Transverse colon (tissue), 4 donors: Measurements from ENCODE around the gene NEDD4L. TPM values are rescaled to one million over a fixed set of nuclear protein-coding genes. Genes with fewer than 3 reads are reported as not detected.

ENCODE experiments used
- DNase-seq: peaks from one replicate; pipeline ENCODE4 v3.0.0-alpha.2; 2019
- H3K27ac ChIP-seq, 4 donors: fragments of 200-600 bp; sonication (generic); 2 replicates each; pipeline ENCODE4 v1.5.1; 2016 to 2018; ENCODE audit warnings: inconsistent platforms in 4 of 4
- H3K27me3 ChIP-seq: fragments of 200-600 bp; sonication (generic); 2 replicates; pipeline ENCODE4 v1.5.1; 2017; ENCODE audit warnings: inconsistent platforms
- H3K36me3 ChIP-seq, 4 donors: fragments of 200-600 bp; sonication (generic); 2 replicates each; pipeline ENCODE4 v1.5.1; 2017 to 2019; ENCODE audit warnings: inconsistent platforms in 4 of 4
- H3K4me1 ChIP-seq, 4 donors: fragments of 200-600 bp; sonication (generic); 2 replicates each; pipeline ENCODE4 v1.5.1; 2017 to 2020; ENCODE audit warnings: inconsistent platforms in 4 of 4
- H3K4me3 ChIP-seq, 4 donors: fragments of 200-600 bp; sonication (generic); 1 replicate in 1 of 4; 2 replicates in 3 of 4; pipeline versions ENCODE4 v1.5.1 to v1.6.1; 2017 to 2019; ENCODE audit warnings: inconsistent platforms in 4 of 4
- H3K9me3 ChIP-seq, 2 donors: fragments of 200-600 bp; sonication (generic); 2 replicates each; pipeline ENCODE4 v1.5.1; 2017 to 2019; ENCODE audit warnings: inconsistent platforms in 2 of 2
- EP300 ChIP-seq: sonication (generic); formaldehyde crosslinking; IDR thresholded peaks from one replicate; pipeline ENCODE4 v1.6.1; 2017; ENCODE audit warnings: antibody characterized with exemption, low read depth
- POLR2A ChIP-seq: fragments of 450-650 bp; IDR thresholded peaks from one replicate; pipeline ENCODE4 v1.6.1; 2016; ENCODE audit warnings: antibody characterized with exemption, mild to moderate bottlenecking, moderate library complexity
- POLR2AphosphoS5 ChIP-seq, 3 donors: sonication (generic); formaldehyde crosslinking; IDR thresholded peaks; one replicate each; pipeline ENCODE4 v1.6.1; 2016; ENCODE audit warnings: antibody characterized with exemption in 3 of 3
- WGBS, 2 donors: methylation state at CpG; one replicate each; pipeline ENCODE4 v1.1.5; 2018; ENCODE audit warnings: low coverage in 1 of 2; 5-methylcytosine and 5-hydroxymethylcytosine counted together
- in situ Hi-C, 4 donors: fragments of 200-750 bp; cut with MboI; loops; one replicate each; pipeline versions ENCODE4 v1.15.0 to v1.15.1; 2017; ENCODE audit warnings: low sequenced_read_pairs in 3 of 4, low pct_ligation_motif_present in 1 of 4, low pct_unique_long_range_greater_than_20kb in 1 of 4
- intact Hi-C: fragments of 100-400 bp; cut with DNase I; formaldehyde crosslinking; loops from one replicate; pipeline ENCODE4 v1.15.1; 2023; ENCODE audit warnings: low total_unique reads
- total RNA-seq, 4 donors: library from RNA; depleted of rRNA; stranded (reverse); fragments of >200 nt; gene quantifications; one replicate each; pipeline ENCODE4 v1.1.0, GENCODE V29; 2016
- TF ChIP-seq, protein P1 (sequence below), 5 experiments: fragments of 200-600 bp in 3 of 5; fragments of 450-650 bp in 2 of 5; sonication (generic) in 3 of 5; IDR thresholded peaks; 1 replicate in 2 of 5; 2 replicates in 3 of 5; pipeline ENCODE4 v1.5.1; 2016 to 2017; ENCODE audit warnings: antibody characterized with exemption in 5 of 5, inconsistent platforms in 3 of 5, mild to moderate bottlenecking in 2 of 5, moderate library complexity in 1 of 5

Gene NEDD4L
- total RNA-seq, 4 donors from 2014 or later = 217 to 773 (median 305) TPM

- WGBS, 2 donors = 65 to 69% methylated on average over 6 of the region's 6 CpGs
- H3K9me3 ChIP-seq = no peaks in the 10 kb centered on the region
- peaks cover 0 to 19% (median 4%) of the 10 kb centered on the region in 4 donors for H3K4me1 ChIP-seq
- intact Hi-C loops (no loop called here), in situ Hi-C loops (no loop called here)
- no peaks in the 10 kb centered on the region for H3K36me3 ChIP-seq
- no peaks in the 10 kb centered on the region for H3K27me3 ChIP-seq
- DNase-seq = no peak
- TF ChIP-seq, protein P1, sequence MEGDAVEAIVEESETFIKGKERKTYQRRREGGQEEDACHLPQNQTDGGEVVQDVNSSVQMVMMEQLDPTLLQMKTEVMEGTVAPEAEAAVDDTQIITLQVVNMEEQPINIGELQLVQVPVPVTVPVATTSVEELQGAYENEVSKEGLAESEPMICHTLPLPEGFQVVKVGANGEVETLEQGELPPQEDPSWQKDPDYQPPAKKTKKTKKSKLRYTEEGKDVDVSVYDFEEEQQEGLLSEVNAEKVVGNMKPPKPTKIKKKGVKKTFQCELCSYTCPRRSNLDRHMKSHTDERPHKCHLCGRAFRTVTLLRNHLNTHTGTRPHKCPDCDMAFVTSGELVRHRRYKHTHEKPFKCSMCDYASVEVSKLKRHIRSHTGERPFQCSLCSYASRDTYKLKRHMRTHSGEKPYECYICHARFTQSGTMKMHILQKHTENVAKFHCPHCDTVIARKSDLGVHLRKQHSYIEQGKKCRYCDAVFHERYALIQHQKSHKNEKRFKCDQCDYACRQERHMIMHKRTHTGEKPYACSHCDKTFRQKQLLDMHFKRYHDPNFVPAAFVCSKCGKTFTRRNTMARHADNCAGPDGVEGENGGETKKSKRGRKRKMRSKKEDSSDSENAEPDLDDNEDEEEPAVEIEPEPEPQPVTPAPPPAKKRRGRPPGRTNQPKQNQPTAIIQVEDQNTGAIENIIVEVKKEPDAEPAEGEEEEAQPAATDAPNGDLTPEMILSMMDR (IDR thresholded peaks at IDR 0.05) = no peak
- no peak for TF ChIP-seq POLR2A
- no peak for TF ChIP-seq EP300
- no peak for TF ChIP-seq POLR2AphosphoS5 (IDR thresholded peaks at IDR 0.05)
- H3K27ac ChIP-seq = peak overlapping the region in 2 of 4 donors; percentile 26 to 42
- no peak overlapping the region for H3K4me3 ChIP-seq
Observed at GRCh38 chr18:58252166-58252565, 208.1 kb downstream of the NEDD4L start.

GRCh38 chr18:58253318-58253717, 209.3 kb downstream of the NEDD4L start:
- Histone ChIP-seq H3K27me3 (no peaks in the 10 kb centered on the region), H3K4me1 (peaks cover 0 to 9% (median 0%) of the 10 kb centered on the region in 4 donors), H3K27ac (peak overlapping the region in 1 of 4 donors; percentile 27), H3K36me3 (no peaks in the 10 kb centered on the region), H3K9me3 (no peaks in the 10 kb centered on the region), H3K4me3 (no peak overlapping the region)
- 90 to 95% methylated on average over 2 of the region's 2 CpGs for WGBS, 2 donors
- intact Hi-C loops (no loop called here), in situ Hi-C loops (no loop called here)
- DNase-seq = no peak
- no peak for TF ChIP-seq POLR2AphosphoS5 (IDR thresholded peaks at IDR 0.05)
- TF ChIP-seq, protein P1 (IDR thresholded peaks at IDR 0.05) = no peak
- TF ChIP-seq POLR2A = no peak
- TF ChIP-seq EP300 = no peak

- H3K4me1 ChIP-seq = peaks cover 0 to 9% (median 0%) of the 10 kb centered on the region in 4 donors
- WGBS, 2 donors = 93 to 100% methylated on average over 1 of the region's 1 CpG
- in situ Hi-C loops = no loop called here
Observed at GRCh38 chr18:58253871-58254270, 209.8 kb downstream of the NEDD4L start.

DNA sequence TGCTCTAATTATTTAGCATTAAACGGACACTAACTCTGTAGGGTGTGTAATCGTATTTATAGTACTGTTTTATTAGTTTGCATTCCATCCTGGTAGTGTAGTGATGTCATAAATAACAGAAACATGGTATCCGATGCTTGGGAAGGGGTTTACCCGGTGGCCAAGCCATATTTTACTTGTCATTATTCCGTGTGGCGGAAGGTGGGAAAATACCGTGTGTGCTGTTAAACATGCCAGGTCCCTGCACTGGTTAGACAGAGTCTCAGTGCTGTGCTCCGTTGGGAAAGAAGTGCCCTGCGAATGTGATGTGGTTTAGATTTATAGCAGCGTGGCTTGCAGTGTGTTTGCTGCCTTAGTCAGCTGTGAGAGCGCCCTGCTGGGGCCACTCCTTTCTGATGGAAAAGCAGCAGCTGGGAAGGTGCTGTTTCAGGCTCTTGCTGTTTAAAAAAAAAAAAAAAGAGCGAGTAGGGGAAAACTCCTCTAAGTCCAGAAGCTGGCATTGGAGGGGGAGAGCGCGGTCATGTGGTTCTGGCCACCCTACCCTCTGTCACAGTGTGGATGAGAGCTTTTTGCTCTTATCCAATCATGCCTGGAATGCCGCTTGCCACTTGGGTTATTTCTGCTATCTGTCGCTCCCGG, 211.0 kb downstream of the NEDD4L start:
- DNase-seq = no peak
- intact Hi-C loops = no loop called here
- Histone ChIP-seq H3K36me3 (no peaks in the 10 kb centered on the region), H3K27ac (peak overlapping the region; percentile 14 to 62 (median 36)), H3K4me3 (no peak overlapping the region), H3K27me3 (no peaks in the 10 kb centered on the region), H3K9me3 (no peaks in the 10 kb centered on the region), H3K4me1 (peaks cover 0 to 6% (median 0%) of the 10 kb centered on the region in 4 donors)
- in situ Hi-C loops = no loop called here
- 77 to 91% methylated on average over 6 to 17 of the region's 17 CpGs for WGBS, 2 donors
- TF ChIP-seq, protein P1 (IDR thresholded peaks at IDR 0.05) = no peak
- TF ChIP-seq POLR2AphosphoS5 (IDR thresholded peaks at IDR 0.05) (peak in 1 of 3 donors; percentile 13), POLR2A (no peak), EP300 (no peak)

More at GRCh38 chr18:58253871-58254270, 209.8 kb downstream of the NEDD4L start:
- no peak for TF ChIP-seq POLR2A
- TF ChIP-seq POLR2AphosphoS5 (IDR thresholded peaks at IDR 0.05) = no peak
- TF ChIP-seq, protein P1 (IDR thresholded peaks at IDR 0.05) = no peak
- no peak for TF ChIP-seq EP300
- Histone ChIP-seq H3K4me3 (no peak overlapping the region), H3K36me3 (no peaks in the 10 kb centered on the region), H3K9me3 (no peaks in the 10 kb centered on the region), H3K27me3 (no peaks in the 10 kb centered on the region), H3K27ac (peak overlapping the region in 2 of 4 donors; percentile 27 to 62)
- intact Hi-C loops = no loop called here
- no peak for DNase-seq
